Medulla oblongata (tissue), 1 donor: ENCODE results near the gene TSPAN10.

Source experiments
- DNase-seq: peaks from one replicate; pipeline ENCODE4 v3.0.0-alpha.2; 2015; ENCODE audit errors: extremely low spot score

TSPAN10 gene

DNA sequence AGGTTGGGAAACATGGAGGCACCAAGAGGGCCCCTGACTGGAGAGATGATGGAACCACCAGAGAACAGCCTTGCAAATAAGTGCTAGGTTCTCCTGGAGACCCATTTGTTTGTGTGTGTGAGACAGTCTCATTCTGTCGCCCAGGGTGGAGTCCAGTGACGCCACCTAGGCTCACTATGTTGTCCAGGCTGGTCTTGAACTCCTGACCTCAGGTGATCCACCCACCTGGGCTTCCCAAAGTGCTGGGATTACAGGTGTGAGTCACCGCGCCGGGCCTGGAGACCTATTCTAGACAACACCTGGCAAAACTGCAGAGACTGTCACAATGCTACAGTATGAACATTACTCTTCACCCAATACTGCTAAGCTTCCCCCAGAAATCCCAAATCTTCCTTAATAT lies 1.6 kb upstream of the TSPAN10 start:
- DNase-seq: no peak

GRCh38 chr17:81635973-81636504 lies 957 bp upstream of the TSPAN10 start:
- DNase-seq: no peak

GRCh38 chr17:81638683-81639082 lies 1.7 kb downstream of the TSPAN10 start:
- no peak for DNase-seq

DNA sequence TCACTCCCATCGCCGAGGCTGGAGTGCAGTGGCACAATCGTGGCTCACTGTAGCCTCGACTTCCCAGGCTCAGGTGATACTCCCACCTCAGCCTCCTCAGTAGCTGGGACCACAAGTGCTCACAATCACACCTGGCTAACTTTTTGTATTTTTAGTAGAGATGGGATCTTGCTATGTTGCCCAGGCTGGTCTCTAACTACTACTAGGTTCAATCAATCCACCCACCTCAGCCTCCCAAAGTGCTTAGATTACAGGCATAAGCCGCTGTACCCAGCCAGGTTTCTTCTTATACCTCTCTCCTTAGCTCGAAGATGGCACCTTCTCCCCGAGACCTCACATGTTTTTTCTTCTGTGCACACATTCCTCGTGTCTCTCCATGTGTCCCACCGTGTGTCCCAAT lies 3.0 kb downstream of the TSPAN10 start:
- DNase-seq: no peak

GRCh38 chr17:81641825-81642489 lies 5.0 kb downstream of the TSPAN10 start:
- no peak for DNase-seq

GRCh38 chr17:81644496-81644895 lies 7.5 kb downstream of the TSPAN10 start:
- DNase-seq: no peak

DNA sequence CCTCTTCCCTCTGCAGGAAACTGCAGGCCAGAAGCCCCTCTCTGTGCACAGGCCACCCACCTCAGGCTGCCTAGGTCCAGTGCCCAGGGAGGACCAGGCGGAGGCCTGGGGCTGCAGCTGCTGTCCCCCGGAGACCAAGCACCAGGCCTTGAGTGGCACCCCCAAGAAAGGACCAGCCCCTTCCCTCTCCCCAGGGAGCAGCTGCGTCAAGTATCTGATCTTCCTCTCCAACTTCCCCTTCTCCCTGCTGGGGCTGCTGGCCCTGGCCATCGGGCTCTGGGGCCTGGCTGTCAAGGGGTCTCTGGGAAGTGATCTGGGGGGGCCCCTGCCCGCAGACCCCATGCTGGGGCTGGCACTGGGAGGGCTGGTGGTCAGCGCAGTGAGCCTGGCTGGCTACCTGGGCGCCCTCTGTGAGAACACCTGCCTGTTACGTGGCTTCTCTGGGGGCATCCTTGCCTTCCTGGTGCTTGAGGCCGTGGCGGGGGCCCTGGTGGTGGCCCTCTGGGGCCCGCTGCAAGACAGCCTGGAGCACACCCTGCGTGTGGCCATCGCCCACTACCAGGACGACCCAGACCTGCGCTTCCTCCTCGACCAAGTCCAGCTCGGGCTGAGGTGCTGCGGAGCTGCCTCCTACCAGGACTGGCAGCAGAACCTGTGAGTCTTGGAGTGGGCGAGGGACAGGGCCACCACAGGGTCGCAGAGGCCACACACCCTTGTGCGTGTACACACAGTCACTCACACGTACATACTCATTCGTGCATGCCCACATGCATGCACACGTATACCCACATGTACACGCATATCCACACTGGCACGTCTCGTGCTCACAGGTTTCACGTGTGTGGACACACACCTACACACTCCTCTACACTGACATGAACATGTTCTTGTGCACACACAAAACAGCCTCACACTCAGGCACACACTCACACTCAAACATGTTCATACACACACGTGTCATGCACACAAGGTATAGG lies 8.3 kb downstream of the TSPAN10 start:
- no peak for DNase-seq

DNA sequence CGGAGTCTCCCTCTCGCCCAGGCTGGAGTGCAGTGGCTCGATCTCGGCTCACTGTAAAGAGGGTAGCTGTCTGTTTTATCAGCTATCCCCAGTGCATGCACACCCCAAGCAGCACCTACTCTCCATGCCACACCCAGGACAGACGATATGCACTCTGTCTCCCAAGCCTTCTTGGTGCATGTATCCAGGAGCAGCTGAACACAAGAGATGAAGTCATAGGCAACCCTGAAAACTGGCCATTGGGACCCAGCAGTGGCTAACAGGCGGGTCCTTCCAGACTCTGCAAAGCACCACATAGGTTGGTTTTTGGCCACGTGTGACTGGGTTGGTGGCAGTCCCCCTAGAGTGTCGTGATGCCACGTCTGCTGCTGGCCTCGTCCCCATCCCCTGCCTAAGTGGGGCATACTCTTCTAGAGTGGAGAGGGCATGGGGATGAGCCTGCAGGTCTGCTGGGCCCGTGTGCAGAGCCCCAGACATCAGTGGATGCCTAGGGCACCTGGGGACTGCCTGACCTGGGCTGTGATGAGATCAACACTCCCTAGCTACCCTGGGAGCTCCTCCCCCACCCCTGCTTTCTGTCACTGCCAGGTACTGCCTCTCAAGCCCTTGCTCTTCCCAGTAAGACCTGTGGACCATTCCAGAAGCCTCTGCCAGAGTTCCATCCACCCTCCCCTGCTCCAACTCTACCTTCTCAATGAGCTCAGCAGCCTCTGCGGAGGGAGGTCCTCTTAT lies 10.0 kb downstream of the TSPAN10 start:
- no peak for DNase-seq

- no peak for DNase-seq
Measured at GRCh38 chr17:81647640-81648012, 10.6 kb downstream of the TSPAN10 start.

- no peak for DNase-seq
Measured at GRCh38 chr17:81648013-81648706, 11.2 kb downstream of the TSPAN10 start.

DNA sequence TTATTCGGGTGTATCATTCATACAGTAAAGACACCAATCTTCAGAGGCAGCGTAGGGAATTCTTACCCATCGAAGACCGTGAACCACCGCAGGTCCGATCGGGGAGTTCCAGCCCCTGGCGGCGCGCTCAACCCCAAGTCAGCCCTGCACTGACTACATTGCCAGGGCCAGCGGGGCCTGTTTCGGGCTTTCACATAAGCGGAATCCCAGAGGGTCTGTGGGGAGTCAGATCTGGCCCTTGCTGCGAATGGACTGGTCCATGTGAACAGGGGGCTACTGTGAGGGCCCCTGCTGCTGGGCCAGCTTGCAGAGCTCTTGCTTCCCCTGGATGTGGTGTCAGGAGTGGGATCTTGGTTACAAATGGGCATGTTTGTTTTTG lies 11.7 kb downstream of the TSPAN10 start:
- no peak for DNase-seq

DNA sequence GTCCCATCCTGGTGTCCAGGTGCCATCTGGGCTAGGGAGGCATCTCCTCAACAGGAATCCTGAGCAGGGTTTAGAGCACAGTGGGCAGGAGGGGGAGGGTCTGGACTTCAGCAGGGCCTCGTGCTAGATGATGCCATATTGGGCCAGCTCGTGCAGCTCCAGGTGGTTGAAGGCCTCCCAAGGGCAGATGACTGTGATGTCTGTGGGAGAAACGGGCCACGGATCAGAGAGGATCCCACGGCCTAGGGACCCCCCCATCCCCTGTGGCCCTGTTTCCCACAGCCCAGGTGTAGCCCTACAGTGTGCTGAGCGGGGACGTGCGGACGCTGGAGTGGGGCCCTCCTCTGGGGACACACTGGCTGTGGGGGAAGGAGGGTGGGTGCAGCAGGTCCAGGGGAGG lies 14.0 kb downstream of the TSPAN10 start:
- no peak for DNase-seq

GRCh38 chr17:81651692-81652091 lies 14.7 kb downstream of the TSPAN10 start:
- DNase-seq: no peak

DNA sequence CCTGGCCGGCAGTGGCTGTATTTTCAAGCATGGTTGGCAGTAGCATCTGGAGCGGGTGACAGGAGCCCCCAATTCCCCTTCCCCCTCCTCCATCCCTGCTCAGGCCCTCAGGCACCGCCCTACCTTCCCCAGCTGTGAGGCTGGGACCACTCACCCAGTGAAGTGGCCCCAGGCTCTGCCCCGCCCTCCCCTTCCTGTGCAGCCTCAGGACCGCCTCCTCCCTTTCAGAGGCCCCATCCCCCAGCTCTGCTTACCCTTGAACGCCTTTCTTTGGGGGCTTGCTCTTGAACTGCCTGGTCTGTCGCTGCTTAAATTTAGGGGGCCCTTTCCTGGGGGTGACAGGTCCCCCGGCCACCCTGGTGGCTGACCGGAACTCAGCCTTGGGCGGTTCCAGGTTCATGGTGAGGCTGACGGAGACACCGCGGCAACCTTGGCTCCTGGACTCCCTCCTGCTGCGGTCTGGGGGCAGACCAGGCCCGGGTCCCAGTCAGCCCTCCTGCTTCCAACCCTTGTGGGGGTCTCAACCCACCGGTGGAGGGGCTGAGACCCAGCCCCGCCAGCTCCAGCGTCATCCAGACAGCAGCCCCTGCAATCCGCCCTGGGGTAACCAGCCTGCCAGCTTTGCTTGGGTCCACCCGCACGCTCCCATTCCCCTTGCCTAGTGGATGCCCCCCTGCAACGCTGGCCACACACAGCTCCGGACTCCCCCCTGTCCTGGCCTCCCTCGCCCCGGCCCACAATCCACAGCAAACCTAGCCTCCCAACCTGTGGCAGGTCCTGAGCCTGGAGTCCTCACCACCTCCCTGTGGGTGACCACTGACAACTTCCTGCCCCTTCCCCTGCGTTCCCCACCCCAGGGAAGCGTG lies 16.1 kb downstream of the TSPAN10 start:
- no peak for DNase-seq

GRCh38 chr17:81655378-81656117 lies 18.6 kb downstream of the TSPAN10 start:
- DNase-seq: no peak

- DNase-seq: no peak
Measured at GRCh38 chr17:81656118-81656743, 19.2 kb downstream of the TSPAN10 start, which contains the start of gene PDE6G. Gene PDE6G (minus strand): TSS chr17:81656542. CDS start chr17:81653305, 3,237 bp downstream.

GRCh38 chr17:81656835-81657234 lies 19.8 kb downstream of the TSPAN10 start:
- DNase-seq: no peak

GRCh38 chr17:81659038-81659437 lies 22.0 kb downstream of the TSPAN10 start:
- no peak for DNase-seq

GRCh38 chr17:81660441-81660840 lies 23.4 kb downstream of the TSPAN10 start:
- DNase-seq: no peak
